Left ventricle myocardium inferior (tissue), 1 donor: Measurements from ENCODE around the gene HTRA3. TPM values are rescaled to one million over a fixed set of nuclear protein-coding genes. Genes with fewer than 3 reads are reported as not detected.
A peak's percentile ranks its signal among the peaks of the same experiment; 100 is the strongest.

Source experiments
- DNase-seq: peaks from one replicate; pipeline ENCODE4 v3.0.0-alpha.2; 2020
- H3K27ac ChIP-seq: fragments of 200-600 bp; replicated peaks from 2 replicates; pipeline ENCODE4 v1.8.0; 2021
- H3K27me3 ChIP-seq: fragments of 200-600 bp; 2 replicates; pipeline ENCODE4 v1.8.0; 2021; ENCODE audit warnings: low read depth
- H3K36me3 ChIP-seq: fragments of 200-600 bp; 2 replicates; pipeline ENCODE4 v1.8.0; 2021
- H3K4me1 ChIP-seq: fragments of 200-600 bp; 2 replicates; pipeline ENCODE4 v1.8.0; 2021
- H3K4me3 ChIP-seq: fragments of 200-600 bp; 2 replicates; pipeline ENCODE4 v1.8.0; 2021; ENCODE audit warnings: mild to moderate bottlenecking, moderate library complexity
- H3K9me3 ChIP-seq: fragments of 200-600 bp; replicated peaks from 2 replicates; pipeline ENCODE4 v1.8.0; 2021
- intact Hi-C: fragments of 100-400 bp; cut with micrococcal nuclease; formaldehyde crosslinking; loops from one replicate; pipeline ENCODE4 v1.11.0; 2022
- total RNA-seq: library from RNA; stranded (reverse); fragmentation: NEBNext Ultra II Directional; extraction: Animal tissue kit (Norgen Biotek cat#: 25700); gene quantifications from one replicate; pipeline ENCODE4 v1.2.1, GENCODE V29; 2021
- TF ChIP-seq, protein P1 (sequence below): fragments of 200-600 bp; IDR thresholded peaks from 2 replicates; pipeline ENCODE4 v1.8.0; 2021; ENCODE audit warnings: antibody characterized with exemption, mild to moderate bottlenecking, borderline replicate concordance
- donor health status: DM: no; HTN: yes; CAD: no; lungs with severe emphysema.

Gene HTRA3
- total RNA-seq, 1 donor from 2014 or later: 119 TPM

GRCh38 chr4:8236106-8236919 is 33.2 kb upstream of the HTRA3 start:
- H3K36me3 ChIP-seq: peaks cover 50% of the 10 kb centered on the region
- no peaks in the 10 kb centered on the region for H3K27me3 ChIP-seq
- intact Hi-C loops: no loop called here
- no peak overlapping the region for H3K27ac ChIP-seq
- no peak for DNase-seq
- H3K4me3 ChIP-seq: no peak overlapping the region
- TF ChIP-seq, protein P1, sequence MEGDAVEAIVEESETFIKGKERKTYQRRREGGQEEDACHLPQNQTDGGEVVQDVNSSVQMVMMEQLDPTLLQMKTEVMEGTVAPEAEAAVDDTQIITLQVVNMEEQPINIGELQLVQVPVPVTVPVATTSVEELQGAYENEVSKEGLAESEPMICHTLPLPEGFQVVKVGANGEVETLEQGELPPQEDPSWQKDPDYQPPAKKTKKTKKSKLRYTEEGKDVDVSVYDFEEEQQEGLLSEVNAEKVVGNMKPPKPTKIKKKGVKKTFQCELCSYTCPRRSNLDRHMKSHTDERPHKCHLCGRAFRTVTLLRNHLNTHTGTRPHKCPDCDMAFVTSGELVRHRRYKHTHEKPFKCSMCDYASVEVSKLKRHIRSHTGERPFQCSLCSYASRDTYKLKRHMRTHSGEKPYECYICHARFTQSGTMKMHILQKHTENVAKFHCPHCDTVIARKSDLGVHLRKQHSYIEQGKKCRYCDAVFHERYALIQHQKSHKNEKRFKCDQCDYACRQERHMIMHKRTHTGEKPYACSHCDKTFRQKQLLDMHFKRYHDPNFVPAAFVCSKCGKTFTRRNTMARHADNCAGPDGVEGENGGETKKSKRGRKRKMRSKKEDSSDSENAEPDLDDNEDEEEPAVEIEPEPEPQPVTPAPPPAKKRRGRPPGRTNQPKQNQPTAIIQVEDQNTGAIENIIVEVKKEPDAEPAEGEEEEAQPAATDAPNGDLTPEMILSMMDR: no peak
- H3K9me3 ChIP-seq: no peaks in the 10 kb centered on the region
- no peaks in the 10 kb centered on the region for H3K4me1 ChIP-seq

- no peak for DNase-seq
- Histone ChIP-seq H3K27ac (no peak overlapping the region), H3K4me3 (no peak overlapping the region), H3K9me3 (no peaks in the 10 kb centered on the region), H3K27me3 (no peaks in the 10 kb centered on the region), H3K4me1 (no peaks in the 10 kb centered on the region), H3K36me3 (peaks cover 50% of the 10 kb centered on the region)
- TF ChIP-seq, protein P1: no peak
- intact Hi-C loops: no loop called here
Observed at GRCh38 chr4:8236920-8237195, 32.7 kb upstream of the HTRA3 start.

DNA sequence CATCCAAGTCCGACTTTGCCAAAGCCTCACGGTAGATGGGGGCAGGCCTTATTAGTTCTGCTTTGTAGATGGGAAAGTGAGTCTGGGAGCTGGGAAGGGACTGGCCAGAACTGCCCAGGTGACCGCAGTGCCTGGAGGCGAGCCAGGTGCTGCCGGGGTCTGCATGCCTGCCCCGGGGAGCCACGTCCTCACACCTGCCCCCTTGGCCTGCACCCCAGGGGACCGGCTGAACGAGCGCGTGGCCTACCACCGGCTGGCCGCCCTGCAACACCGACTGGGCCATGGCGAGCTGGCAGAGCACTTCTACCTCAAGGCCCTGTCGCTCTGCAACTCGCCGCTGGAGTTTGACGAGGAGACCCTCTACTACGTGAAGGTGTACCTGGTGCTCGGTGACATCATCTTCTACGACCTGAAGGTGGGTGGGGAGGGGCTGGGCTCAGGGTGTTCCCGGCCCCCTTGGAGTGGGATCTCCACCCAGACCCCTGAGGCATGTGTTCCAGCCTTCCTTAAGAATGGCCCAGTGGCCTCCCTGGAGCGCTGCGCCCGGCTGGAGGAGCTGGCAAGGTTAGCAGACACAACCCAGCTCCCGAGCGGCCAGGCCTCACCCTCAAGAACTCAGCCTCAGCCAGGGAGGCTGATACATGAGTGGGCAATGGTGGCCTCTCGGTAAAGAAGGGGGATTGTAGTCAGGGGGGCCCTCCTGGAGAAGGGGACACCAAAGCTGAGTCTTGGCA is 32.1 kb upstream of the HTRA3 start:
- H3K36me3 ChIP-seq: peaks cover 50% of the 10 kb centered on the region
- peaks cover 5% of the 10 kb centered on the region for H3K4me1 ChIP-seq
- TF ChIP-seq, protein P1: no peak
- DNase-seq: no peak
- intact Hi-C loops: no loop called here
- no peak overlapping the region for H3K27ac ChIP-seq
- H3K9me3 ChIP-seq: no peaks in the 10 kb centered on the region
- H3K27me3 ChIP-seq: no peaks in the 10 kb centered on the region
- H3K4me3 ChIP-seq: no peak overlapping the region

- peaks cover 12% of the 10 kb centered on the region for H3K4me1 ChIP-seq
- intact Hi-C loops: no loop called here
- no peak overlapping the region for H3K27ac ChIP-seq
- H3K4me3 ChIP-seq: no peak overlapping the region
- no peak for DNase-seq
- H3K36me3 ChIP-seq: peaks cover 46% of the 10 kb centered on the region
- TF ChIP-seq, protein P1: no peak
- no peaks in the 10 kb centered on the region for H3K27me3 ChIP-seq
- H3K9me3 ChIP-seq: no peaks in the 10 kb centered on the region
Observed at GRCh38 chr4:8238036-8238511, 31.5 kb upstream of the HTRA3 start.

DNA sequence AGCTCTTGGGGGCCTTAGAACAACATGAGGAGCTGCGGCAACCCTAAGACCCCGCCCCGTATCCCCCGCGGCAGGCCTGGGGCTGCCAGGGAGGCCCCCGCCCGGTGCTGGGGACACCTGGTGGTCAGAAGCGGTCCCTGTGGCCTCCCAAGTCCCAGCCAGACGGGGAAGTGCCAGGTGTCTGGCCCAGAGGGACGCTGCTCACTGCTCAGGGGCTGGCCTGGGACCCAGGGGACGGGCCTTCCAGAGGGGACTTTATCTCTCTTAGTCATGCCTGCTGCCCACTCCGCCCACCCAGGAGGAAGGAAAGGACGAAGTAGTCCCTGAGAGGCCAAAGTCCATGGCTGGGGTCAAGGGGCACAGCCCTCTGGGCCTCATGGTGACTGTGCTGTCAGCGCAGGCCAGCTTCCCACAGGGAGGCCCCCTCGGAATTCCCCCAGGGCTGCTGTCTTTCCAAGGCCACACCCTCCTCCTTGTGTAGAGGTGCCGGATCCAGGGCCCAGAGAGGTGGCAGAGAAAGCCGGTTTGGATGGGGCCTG is 31.0 kb upstream of the HTRA3 start:
- TF ChIP-seq, protein P1: peak; percentile 45
- DNase-seq: no peak
- Histone ChIP-seq H3K4me1 (peaks cover 12% of the 10 kb centered on the region), H3K36me3 (peaks cover 41% of the 10 kb centered on the region), H3K9me3 (no peaks in the 10 kb centered on the region), H3K27me3 (no peaks in the 10 kb centered on the region), H3K4me3 (no peak overlapping the region), H3K27ac (no peak overlapping the region)
- intact Hi-C loops: no loop called here
